K562 (cell line): Measurements from ENCODE around the gene ATP10B. TPM values are rescaled to one million over a fixed set of nuclear protein-coding genes. Genes with fewer than 3 reads are reported as not detected.

Experiments used
- ATAC-seq: fragments of 200-7000 bp; cut with Tn5 transposase; 3 replicates; pipeline ENCODE4 v1.9.1; 2020; ENCODE audit warnings: moderate library complexity
- BruUV-seq: library from RNA; stranded (reverse); fragments of 400-500 nt; replicated peaks from 2 replicates; lab custom pipeline; 2021; lab: Mats Ljungman, UMichigan
- CTCF ChIA-PET: fragments of 300-600 bp; formaldehyde crosslinking; extraction: SDS; loops from one replicate; lab custom pipeline; 2021; ENCODE audit warnings: low intra/inter-chr PET ratio; lab: Yijun Ruan, JAX
- POLR2A ChIA-PET: fragments of 300-600, 350-650 bp; sonication (Branson Sonifier 250); formaldehyde crosslinking; extraction: SDS; loops from one replicate; lab custom pipeline; 2021; ENCODE audit warnings: antibody characterized with exemption, inconsistent platforms; lab: Yijun Ruan, JAX
- DNase-seq, 4 experiments: peaks; one replicate each; pipeline versions ENCODE4 v3.0.0 to v3.0.0-alpha.2; 2011 to 2018; ENCODE audit warnings: low spot score in 3 of 4, mixed read lengths in 3 of 4; ENCODE audit errors: extremely low read depth in 1 of 4
- FAIRE-seq: peaks from 2 replicates; lab custom pipeline; 2011; peaks lifted over from hg19 to GRCh38; lab: Jason Lieb, UNC
- H2AFZ ChIP-seq: 2 replicates; pipeline ENCODE4 v1.6.0; 2011; ENCODE audit warnings: low read depth, low read length, control low read depth, inconsistent platforms
- H3K27ac ChIP-seq: fragments of 200-600 bp; 3 replicates; pipeline ENCODE4 v1.8.0; 2011; ENCODE audit warnings: low read depth, mild to moderate bottlenecking, control low read depth, inconsistent platforms, low read length, moderate library complexity, mixed read lengths; ENCODE audit errors: extremely low read depth
- H3K27me3 ChIP-seq, 2 experiments: fragments of 300-600 bp in 1 of 2; 2 replicates in 1 of 2; 3 replicates in 1 of 2; pipeline versions ENCODE4 v1.6.0 to v1.8.0; 2011; ENCODE audit warnings: inconsistent platforms in 2 of 2, low read length in 2 of 2, mild to moderate bottlenecking in 1 of 2, mixed read lengths in 1 of 2, moderate library complexity in 1 of 2; ENCODE audit not compliant: control insufficient read depth in 2 of 2, insufficient read depth in 2 of 2
- H3K36me3 ChIP-seq: fragments of 300-600 bp; 3 replicates; pipeline ENCODE4 v1.8.0; 2011; ENCODE audit warnings: mild to moderate bottlenecking, low read length, inconsistent platforms; ENCODE audit not compliant: control insufficient read depth, insufficient read depth
- H3K4me1 ChIP-seq, 2 experiments: fragments of 200-600 bp in 1 of 2; replicated peaks in 1 of 2; 2 replicates in 1 of 2; 3 replicates in 1 of 2; pipeline versions ENCODE4 v1.5.1 to v1.8.0; 2011; ENCODE audit warnings: inconsistent platforms in 2 of 2, low read length in 2 of 2, mild to moderate bottlenecking in 1 of 2, mixed read lengths in 1 of 2, moderate library complexity in 1 of 2; ENCODE audit not compliant: control insufficient read depth in 2 of 2, insufficient read depth in 2 of 2
- H3K4me2 ChIP-seq: 2 replicates; pipeline ENCODE4 v1.6.1; 2011; ENCODE audit warnings: low read length, control low read depth, inconsistent platforms, mixed read lengths; ENCODE audit not compliant: insufficient read depth
- H3K4me3 ChIP-seq: fragments of 200-600 bp; sonication (generic), shearing (Covaris generic); 2 replicates; pipeline ENCODE4 v1.5.1; 2016; ENCODE audit warnings: control low read depth, inconsistent platforms
- H3K79me2 ChIP-seq: fragments of 200-600 bp; 3 replicates; pipeline ENCODE4 v1.8.0; 2011; ENCODE audit warnings: low read length, inconsistent platforms; ENCODE audit not compliant: control insufficient read depth, insufficient read depth
- H3K9ac ChIP-seq, 2 experiments: 2 replicates each; pipeline versions ENCODE4 v1.6.0 to v1.6.1; 2011; ENCODE audit warnings: low read depth in 2 of 2, low read length in 2 of 2, control low read depth in 1 of 2, inconsistent platforms in 1 of 2, mild to moderate bottlenecking in 1 of 2, mixed read lengths in 1 of 2; ENCODE audit not compliant: insufficient read depth in 1 of 2
- H3K9me1 ChIP-seq: one replicate; pipeline ENCODE4 v1.6.0; 2011; ENCODE audit warnings: inconsistent platforms, mild to moderate bottlenecking, low read length, moderate library complexity; ENCODE audit not compliant: control insufficient read depth, insufficient read depth
- H3K9me3 ChIP-seq: replicated peaks from 2 replicates; pipeline ENCODE4 v1.5.1; 2011; ENCODE audit warnings: low read depth, low read length, inconsistent platforms; ENCODE audit not compliant: control insufficient read depth, insufficient read depth
- H4K20me1 ChIP-seq: replicated peaks from 2 replicates; pipeline ENCODE4 v1.6.1; 2011; ENCODE audit warnings: low read length, inconsistent platforms, mixed read lengths; ENCODE audit not compliant: control insufficient read depth, insufficient read depth
- ADNP ChIP-seq: fragments of 200-800 bp; sonication (Bioruptor generic); IDR thresholded peaks from 2 replicates; pipeline ENCODE4 v1.6.1; 2016; ENCODE audit warnings: missing genetic modification characterization, missing compliant biosample characterization
- CBX8 ChIP-seq: fragments of 200-600 bp; sonication (generic); IDR thresholded peaks from 2 replicates; pipeline ENCODE4 v1.6.1; 2012; ENCODE audit warnings: borderline replicate concordance, mixed run types, low read depth, mild to moderate bottlenecking, moderate library complexity, mixed read lengths, low read length, control low read depth, inconsistent platforms; ENCODE audit not compliant: poor library complexity, severe bottlenecking; ENCODE audit errors: extremely low read depth
- CCNT2 ChIP-seq: IDR thresholded peaks from 2 replicates; pipeline ENCODE4 v1.6.1; 2011; ENCODE audit warnings: borderline replicate concordance, low read depth, mild to moderate bottlenecking, moderate library complexity, mixed read lengths, low read length; ENCODE audit not compliant: insufficient read length; ENCODE audit errors: extremely low read depth
- HEY1 ChIP-seq: fragments of 250-450 bp; sonication (Bioruptor Pico); IDR thresholded peaks from 2 replicates; pipeline ENCODE4 v1.5.0; 2020; ENCODE audit warnings: mild to moderate bottlenecking, moderate library complexity, borderline replicate concordance
- POLR3G ChIP-seq: IDR thresholded peaks from 2 replicates; pipeline ENCODE4 v1.6.1; 2011; ENCODE audit not compliant: insufficient read length, insufficient replicate concordance; ENCODE audit errors: extremely low read depth
- PYGO2 ChIP-seq: fragments of 450-650 bp; IDR thresholded peaks from 2 replicates; pipeline ENCODE4 v1.6.1; 2016; ENCODE audit warnings: mild to moderate bottlenecking, missing genetic modification characterization, moderate library complexity, missing compliant biosample characterization
- SPI1 ChIP-seq: IDR thresholded peaks from 2 replicates; pipeline ENCODE4 v1.6.1; 2011; ENCODE audit warnings: low read depth, low read length, control low read depth, borderline replicate concordance
- ZBTB7A ChIP-seq: IDR thresholded peaks from 2 replicates; pipeline ENCODE4 v1.6.1; 2011; ENCODE audit warnings: low read depth, mild to moderate bottlenecking, low read length, moderate library complexity, borderline replicate concordance; ENCODE audit not compliant: control insufficient read depth
- ZNF146 ChIP-seq: IDR thresholded peaks from one replicate; pipeline ENCODE4 v1.6.1; 2018; ENCODE audit warnings: missing compliant biosample characterization; ENCODE audit not compliant: unreplicated experiment
- ZNF212 ChIP-seq: fragments of 450-650 bp; formaldehyde crosslinking; IDR thresholded peaks from 2 replicates; pipeline ENCODE4 v1.4.0; 2020; ENCODE audit warnings: mild to moderate bottlenecking
- ZNF584 ChIP-seq: fragments of 200-800 bp; sonication (Bioruptor generic); IDR thresholded peaks from 2 replicates; pipeline ENCODE4 v1.6.1; 2016; ENCODE audit warnings: low read depth, mild to moderate bottlenecking, missing genetic modification characterization, missing compliant biosample characterization
- ZNF76 ChIP-seq: fragments of 250-450 bp; sonication (Bioruptor Pico); IDR thresholded peaks from 2 replicates; pipeline ENCODE4 v1.4.0; 2020; ENCODE audit warnings: mild to moderate bottlenecking, moderate library complexity, borderline replicate concordance
- WGBS: fragments of 100-300 bp; shearing (Covaris generic); methylation state at CpG from one replicate; pipeline ENCODE4 v1.1.6; 2016; ENCODE audit warnings: low coverage, mixed read lengths; ENCODE audit not compliant: insufficient coverage; ENCODE audit errors: missing lambda C conversion rate; 5-methylcytosine and 5-hydroxymethylcytosine counted together
- in situ Hi-C: fragments of 300-500 bp; cut with MboI; formaldehyde crosslinking; loops from 4 replicates; pipeline ENCODE4 v1.15.0; 2018; ENCODE audit warnings: inconsistent platforms, mixed read lengths
- intact Hi-C: fragments of 100-400 bp; cut with micrococcal nuclease; formaldehyde crosslinking; loops from 2 replicates; pipeline ENCODE4 v1.14.2; 2022
- polyA plus RNA-seq, 8 experiments: library from polyadenylated mRNA; depleted of rRNA in 4 of 8; stranded (reverse) in 5 of 8; unstranded in 3 of 8; fragments of >200 nt; fragmentation: Nextera tagmentation in 2 of 8; fragmentation: Illumina TruSeq in 1 of 8; extraction: Ambion mirVana in 2 of 8; extraction: Trizol in 1 of 8; gene quantifications; 2 replicates each; pipeline versions ENCODE4 v1.2.1 to v1.2.3, GENCODE V29; 2011 to 2014; ENCODE audit warnings: inconsistent platforms in 1 of 8, missing spikeins in 1 of 8
- total RNA-seq, 7 experiments: library from RNA; depleted of rRNA in 6 of 7; stranded (reverse); fragments of >200 nt in 6 of 7; fragmentation: Illumina TruSeq in 2 of 7; extraction: Trizol in 2 of 7; gene quantifications; 2 replicates each; pipeline versions ENCODE4 v1.2.1 to v1.2.3, GENCODE V29; 2011 to 2021; ENCODE audit warnings: low replicate concordance in 1 of 7
- TF ChIP-seq, protein P1 (sequence below): sonication (generic); formaldehyde crosslinking; IDR thresholded peaks from 2 replicates; pipeline ENCODE4 v1.8.1; 2023; ENCODE audit warnings: mild to moderate bottlenecking, missing genetic modification reagents

ATP10B gene
- total and polyA plus RNA-seq, 9 of the 15 experiments (the other 6 are each of a cell fraction or from before 2014, with no cell fraction given) = 0.04 TPM; not detected in 8

DNA sequence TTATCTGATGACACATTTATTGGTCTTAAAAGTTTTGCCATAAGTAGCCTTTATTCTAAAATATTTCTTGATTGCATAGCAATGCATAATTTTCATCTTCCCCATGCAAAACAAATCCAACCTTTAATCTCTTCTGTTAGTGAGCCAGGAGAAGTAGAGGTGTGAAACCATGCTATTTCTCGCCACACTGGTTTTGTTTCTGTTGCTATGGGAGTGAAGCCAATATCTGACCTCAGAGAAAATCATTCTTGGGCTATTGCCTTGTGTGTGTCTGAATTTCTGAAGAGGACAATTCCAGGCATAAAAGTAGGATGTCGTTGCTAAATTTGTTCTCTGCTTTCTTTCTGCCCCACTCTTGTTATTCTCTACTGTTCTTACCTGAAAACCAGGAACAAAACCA, 246.7 kb downstream of the ATP10B start:
- POLR2A ChIA-PET = no interaction called here
- Histone ChIP-seq H3K4me1 (no peaks in the 10 kb centered on the region), H3K27me3 (no peaks in the 10 kb centered on the region), H4K20me1 (no peaks in the 10 kb centered on the region), H3K79me2 (no peaks in the 10 kb centered on the region), H2AFZ (no peak overlapping the region), H3K36me3 (no peaks in the 10 kb centered on the region)
- intact Hi-C loops = no loop called here
- no peak for ATAC-seq
- in situ Hi-C loops = no loop called here
- TF ChIP-seq SPI1 = no peak
- TF ChIP-seq, all 486 proteins: peak for 0
- CTCF ChIA-PET = no interaction called here
- no TSS peak for BruUV-seq
- no peak for FAIRE-seq
- 0% methylated on average over 2 of the region's 2 CpGs for WGBS
- H3K4me2 ChIP-seq = no peak overlapping the region
- no peak overlapping the region for H3K9ac ChIP-seq
- DNase-seq = no peak
- H3K9me3 ChIP-seq = no peaks in the 10 kb centered on the region
- no peak overlapping the region for H3K27ac ChIP-seq
- H3K9me1 ChIP-seq = no peaks in the 10 kb centered on the region
- H3K4me3 ChIP-seq = no peak overlapping the region

DNA sequence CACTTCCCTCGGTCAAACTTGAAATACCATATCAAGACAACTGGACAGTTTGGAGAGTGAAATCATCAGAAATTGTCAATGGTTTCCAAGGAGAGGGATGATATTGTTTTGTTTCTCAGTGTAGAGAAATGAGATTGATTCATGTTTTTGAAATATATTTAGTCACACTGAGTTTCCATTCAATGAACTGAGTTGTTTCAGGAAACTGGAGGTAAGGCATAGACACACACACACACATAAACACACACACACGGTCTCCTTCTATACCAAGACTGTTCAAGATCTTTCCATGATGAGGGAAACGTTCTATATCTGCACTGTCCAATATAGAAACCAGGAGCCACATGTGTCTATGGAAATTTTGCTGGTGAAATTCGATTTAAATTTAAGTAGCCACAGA, 247.5 kb downstream of the ATP10B start:
- Histone ChIP-seq H4K20me1 (no peaks in the 10 kb centered on the region), H3K27ac (no peak overlapping the region), H3K4me2 (no peak overlapping the region), H3K27me3 (no peaks in the 10 kb centered on the region), H3K9ac (no peak overlapping the region), H3K36me3 (no peaks in the 10 kb centered on the region), H3K79me2 (no peaks in the 10 kb centered on the region), H3K9me3 (no peaks in the 10 kb centered on the region), H2AFZ (no peak overlapping the region)
- no peak for ATAC-seq
- intact Hi-C loops = no loop called here
- ChIA-PET POLR2A (no interaction called here), CTCF (no interaction called here)
- BruUV-seq = no TSS peak
- no peak for FAIRE-seq
- WGBS = 0% methylated on average over 4 of the region's 4 CpGs
- no peak for TF ChIP-seq ZNF146 (CRISPR knock-in tag)
- TF ChIP-seq ZBTB7A = no peak
- no peak for TF ChIP-seq ZNF76
- no peak for TF ChIP-seq ZNF584 (CRISPR knock-in tag)
- TF ChIP-seq CBX8 = no peak
- TF ChIP-seq HEY1 (CRISPR knock-in tag) = no peak
- TF ChIP-seq, protein P1, sequence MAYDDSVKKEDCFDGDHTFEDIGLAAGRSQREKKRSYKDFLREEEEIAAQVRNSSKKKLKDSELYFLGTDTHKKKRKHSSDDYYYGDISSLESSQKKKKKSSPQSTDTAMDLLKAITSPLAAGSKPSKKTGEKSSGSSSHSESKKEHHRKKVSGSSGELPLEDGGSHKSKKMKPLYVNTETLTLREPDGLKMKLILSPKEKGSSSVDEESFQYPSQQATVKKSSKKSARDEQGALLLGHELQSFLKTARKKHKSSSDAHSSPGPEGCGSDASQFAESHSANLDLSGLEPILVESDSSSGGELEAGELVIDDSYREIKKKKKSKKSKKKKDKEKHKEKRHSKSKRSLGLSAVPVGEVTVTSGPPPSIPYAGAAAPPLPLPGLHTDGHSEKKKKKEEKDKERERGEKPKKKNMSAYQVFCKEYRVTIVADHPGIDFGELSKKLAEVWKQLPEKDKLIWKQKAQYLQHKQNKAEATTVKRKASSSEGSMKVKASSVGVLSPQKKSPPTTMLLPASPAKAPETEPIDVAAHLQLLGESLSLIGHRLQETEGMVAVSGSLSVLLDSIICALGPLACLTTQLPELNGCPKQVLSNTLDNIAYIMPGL = no peak
- TF ChIP-seq ADNP (tag) = no peak
- TF ChIP-seq ZNF212 (CRISPR knock-in tag) = no peak
- TF ChIP-seq PYGO2 (tag) = no peak
- TF ChIP-seq POLR3G = no peak
- no peak for TF ChIP-seq CCNT2
- TF ChIP-seq, all 486 proteins: peak for 0
- DNase-seq = no peak
- H3K4me1 ChIP-seq = no peaks in the 10 kb centered on the region
- no peak overlapping the region for H3K4me3 ChIP-seq
- in situ Hi-C loops = no loop called here
- H3K9me1 ChIP-seq = no peaks in the 10 kb centered on the region
